HCT116 (cell line): ENCODE results near the gene CEBPA. TPM values are rescaled to one million over a fixed set of nuclear protein-coding genes. Genes with fewer than 3 reads are reported as not detected.

Experiments used
- ATAC-seq: fragments of 200-7000 bp; cut with Tn5 transposase; 2 replicates; pipeline ENCODE4 v1.9.1; 2020; ENCODE audit warnings: mild to moderate bottlenecking, moderate library complexity
- BruUV-seq: library from RNA; stranded (reverse); fragments of 400-500 nt; replicated peaks from 2 replicates; lab custom pipeline; 2021; lab: Mats Ljungman, UMichigan
- CTCF ChIA-PET: fragments of 300-600 bp; sonication (Branson Sonifier 250); formaldehyde crosslinking; loops from one replicate; lab custom pipeline; 2021; ENCODE audit warnings: antibody characterized with exemption; lab: Charles Lee
- POLR2A ChIA-PET: fragments of 300-600, 350-600 bp; sonication (Branson Sonifier 250); formaldehyde crosslinking; loops from one replicate; lab custom pipeline; 2021; ENCODE audit warnings: antibody characterized with exemption; lab: Charles Lee
- RAD21 ChIA-PET, 2 experiments: fragments of 300-600 bp; sonication (Branson Sonifier 250); formaldehyde crosslinking; loops; one replicate each; lab custom pipeline; 2023; ENCODE audit warnings: low total read pairs in 2 of 2; ENCODE audit not compliant: uncharacterized antibody in 2 of 2, unreplicated experiment in 2 of 2, low non-redundant PET in 1 of 2; lab: Charles Lee
- DNase-seq: peaks from one replicate; pipeline ENCODE4 v3.0.0-alpha.2; 2010; ENCODE audit warnings: low read depth, low spot score
- H2AFZ ChIP-seq: fragments of 200-600 bp; shearing (Covaris generic), sonication (generic); 2 replicates; pipeline ENCODE4 v1.6.1; 2017; ENCODE audit warnings: low read depth, mixed run types, mixed read lengths, antibody characterized with exemption, low read length; ENCODE audit not compliant: poor library complexity, severe bottlenecking
- H3K27ac ChIP-seq: 2 replicates; pipeline ENCODE4 v1.5.1; 2012; ENCODE audit warnings: low read depth, low read length
- H3K27me3 ChIP-seq: fragments of 200-600 bp; sonication (generic); 2 replicates; pipeline ENCODE4 v1.6.1; 2016; ENCODE audit warnings: mixed run types, low read length, mixed read lengths; ENCODE audit not compliant: insufficient read depth
- H3K36me3 ChIP-seq, 2 experiments: fragments of 200-500 bp in 1 of 2; fragments of 200-600 bp in 1 of 2; sonication (Bioruptor generic) in 1 of 2; sonication (generic) in 1 of 2; 2 replicates each; pipeline versions ENCODE4 v1.5.1 to v1.6.1; 2014 to 2016; ENCODE audit warnings: low read length in 2 of 2, inconsistent platforms in 1 of 2, mixed read lengths in 1 of 2, mixed run types in 1 of 2; ENCODE audit not compliant: insufficient read depth in 2 of 2, control insufficient read depth in 1 of 2
- H3K4me1 ChIP-seq, 2 experiments: fragments of 200-600 bp in 1 of 2; sonication (generic) in 1 of 2; 2 replicates each; pipeline versions ENCODE4 v1.5.1 to v1.6.1; 2012 to 2017; ENCODE audit warnings: low read length in 2 of 2, inconsistent platforms in 1 of 2, mild to moderate bottlenecking in 1 of 2, mixed read lengths in 1 of 2, mixed run types in 1 of 2, moderate library complexity in 1 of 2; ENCODE audit not compliant: insufficient read depth in 2 of 2, control insufficient read depth in 1 of 2
- H3K4me2 ChIP-seq: fragments of 200-600 bp; sonication (generic); 2 replicates; pipeline ENCODE4 v1.6.1; 2017; ENCODE audit warnings: mixed run types, low read length, mixed read lengths
- H3K4me3 ChIP-seq, 2 experiments: fragments of 200-600 bp in 1 of 2; sonication (generic) in 1 of 2; replicated peaks in 1 of 2; 2 replicates each; pipeline ENCODE4 v1.5.1; 2011 to 2016; ENCODE audit warnings: low read length in 2 of 2, control low read depth in 1 of 2, low read depth in 1 of 2, mild to moderate bottlenecking in 1 of 2, mixed read lengths in 1 of 2, mixed run types in 1 of 2
- H3K79me2 ChIP-seq: fragments of 200-600 bp; sonication (generic); 2 replicates; pipeline ENCODE4 v1.6.1; 2017; ENCODE audit warnings: mild to moderate bottlenecking, mixed run types, low read length, moderate library complexity, mixed read lengths; ENCODE audit not compliant: insufficient read depth
- H3K9ac ChIP-seq: fragments of 200-600 bp; sonication (generic); 2 replicates; pipeline ENCODE4 v1.6.1; 2016; ENCODE audit warnings: low read length, mixed read lengths
- H3K9me2 ChIP-seq: fragments of 200-600 bp; sonication (generic), shearing (Covaris generic); 2 replicates; pipeline ENCODE4 v1.6.1; 2017; ENCODE audit warnings: mixed run types, mild to moderate bottlenecking, moderate library complexity; ENCODE audit not compliant: insufficient read depth
- H3K9me3 ChIP-seq, 2 experiments: fragments of 200-500 bp in 1 of 2; fragments of 200-600 bp in 1 of 2; sonication (Bioruptor generic) in 1 of 2; sonication (generic) in 1 of 2; 2 replicates each; pipeline ENCODE4 v1.6.1; 2014 to 2017; ENCODE audit warnings: low read length in 2 of 2, mixed read lengths in 2 of 2, inconsistent platforms in 1 of 2, low read depth in 1 of 2, mild to moderate bottlenecking in 1 of 2, mixed run types in 1 of 2, moderate library complexity in 1 of 2; ENCODE audit not compliant: control insufficient read depth in 1 of 2, insufficient read depth in 1 of 2
- H4K20me1 ChIP-seq: fragments of 200-600 bp; sonication (generic), shearing (Covaris generic); 2 replicates; pipeline ENCODE4 v1.6.1; 2017; ENCODE audit warnings: mixed run types, mild to moderate bottlenecking, moderate library complexity; ENCODE audit not compliant: insufficient read depth
- CBX3 ChIP-seq: IDR thresholded peaks from 2 replicates; pipeline ENCODE4 v1.6.1; 2012; ENCODE audit warnings: low read depth
- ELF1 ChIP-seq: IDR thresholded peaks from 2 replicates; pipeline ENCODE4 v1.6.1; 2012; ENCODE audit warnings: low read depth, borderline replicate concordance
- EZH2 ChIP-seq: fragments of 200-600 bp; sonication (generic); IDR thresholded peaks from 2 replicates; pipeline ENCODE4 v1.6.1; 2017; ENCODE audit warnings: antibody characterized with exemption, mixed run types
- JUND ChIP-seq: IDR thresholded peaks from 2 replicates; pipeline ENCODE4 v1.6.1; 2012
- MAX ChIP-seq: IDR thresholded peaks from 2 replicates; pipeline ENCODE4 v1.6.1; 2012
- POLR2A ChIP-seq: IDR thresholded peaks from 2 replicates; pipeline ENCODE4 v1.7.0; 2011; ENCODE audit warnings: borderline replicate concordance; ENCODE audit not compliant: insufficient read depth, insufficient read length; ENCODE audit errors: extremely low read depth
- RAD21 ChIP-seq: IDR thresholded peaks from 2 replicates; pipeline ENCODE4 v1.6.1; 2012; ENCODE audit warnings: low read depth, mild to moderate bottlenecking
- REST ChIP-seq: IDR thresholded peaks from 2 replicates; pipeline ENCODE4 v1.6.1; 2012; ENCODE audit warnings: low read depth
- SP1 ChIP-seq: IDR thresholded peaks from 2 replicates; pipeline ENCODE4 v1.6.1; 2012; ENCODE audit warnings: low read depth
- YY1 ChIP-seq: IDR thresholded peaks from 2 replicates; pipeline ENCODE4 v1.6.1; 2011; ENCODE audit warnings: low read length, low read depth, moderate library complexity, mild to moderate bottlenecking; ENCODE audit not compliant: insufficient replicate concordance; ENCODE audit errors: extremely low read depth
- ZBTB33 ChIP-seq: IDR thresholded peaks from 2 replicates; pipeline ENCODE4 v1.6.1; 2011; ENCODE audit warnings: mild to moderate bottlenecking, low read length, moderate library complexity; ENCODE audit not compliant: insufficient replicate concordance; ENCODE audit errors: extremely low read depth
- ZFX ChIP-seq: fragments of 450-650 bp; IDR thresholded peaks from 2 replicates; pipeline ENCODE4 v1.6.1; 2017
- ZNF274 ChIP-seq: fragments of 200-500 bp; sonication (Bioruptor generic); IDR thresholded peaks from 2 replicates; pipeline ENCODE4 v1.6.1; 2014; ENCODE audit warnings: mild to moderate bottlenecking, low read depth, low read length, inconsistent platforms
- intact Hi-C: fragments of 100-400 bp; cut with micrococcal nuclease; formaldehyde crosslinking; loops from 2 replicates; pipeline ENCODE4 v1.10.0; 2022
- total RNA-seq: library from RNA; stranded (reverse); gene quantifications from one replicate; pipeline ENCODE4 v1.2.1, GENCODE V29; 2021; ENCODE audit not compliant: unreplicated experiment

The CEBPA gene
- total RNA-seq, 1 experiment from 2014 or later = 7.0 TPM

GRCh38 chr19:33284146-33284643 is 18.1 kb downstream of the CEBPA start:
- ChIA-PET CTCF (interaction anchor here (0.9 kb wide), 1 partner anchor 100 kb away, joined by 3 read pairs; no protein-coding TSS in a partner anchor), POLR2A (interaction anchor here (1.4 kb wide), 1 partner anchor 18 kb away, joined by 3 read pairs; the partner anchor contains the start of gene CEBPA), RAD21 (no interaction called here)
- Histone ChIP-seq H3K9me2 (no peaks in the 10 kb centered on the region), H3K9me3 (no peaks in the 10 kb centered on the region), H3K4me2 (no peak overlapping the region), H4K20me1 (no peaks in the 10 kb centered on the region), H3K27ac (no peak overlapping the region), H3K4me1 (peaks cover 0 to 11% of the 10 kb centered on the region in 2 experiments; a peak in 1 of 4 replicates), H3K27me3 (no peaks in the 10 kb centered on the region), H3K36me3 (no peaks in the 10 kb centered on the region), H2AFZ (no peak overlapping the region), H3K4me3 (no peak overlapping the region), H3K9ac (no peak overlapping the region), H3K79me2 (no peaks in the 10 kb centered on the region)
- DNase-seq = no peak
- BruUV-seq = no TSS peak
- no peak for ATAC-seq
- TF ChIP-seq RAD21 (no peak), YY1 (no peak), SP1 (no peak), ZBTB33 (no peak), ZFX (no peak), JUND (no peak), POLR2A (no peak), CBX3 (no peak), REST (no peak), EZH2 (no peak), ELF1 (no peak), ZNF274 (no peak), MAX (no peak)
- intact Hi-C loops = no loop called here
